Measurements from ENCODE around the gene CYLD.
A peak's percentile ranks its signal among the peaks of the same experiment; 100 is the strongest.

Gene CYLD

GRCh38 chr16:50741781-50742575 lies at the start of gene CYLD:
CYLD (plus strand) TSS chr16:50742086; CDS start chr16:50749699, 7,613 bp downstream.
- DNase-seq: peak; percentile 100

DNA sequence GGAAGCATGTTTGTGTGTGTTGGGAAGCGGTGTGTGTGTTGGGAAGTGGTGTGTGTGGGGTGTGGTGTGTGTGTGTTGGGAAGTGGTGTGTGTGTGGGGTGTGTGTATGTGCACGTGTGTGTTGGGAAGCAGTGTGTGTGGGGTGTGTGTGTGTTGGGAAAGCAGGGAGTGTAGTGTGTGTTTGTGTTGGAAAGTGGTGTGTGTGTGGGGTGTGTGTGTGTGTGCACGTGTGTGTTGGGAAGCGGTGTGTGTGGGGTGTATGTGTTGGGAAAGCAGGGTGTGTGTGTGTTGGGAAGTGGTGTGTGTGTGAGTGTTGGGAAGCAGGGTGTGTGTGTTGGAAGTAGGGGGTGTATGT lies 49.3 kb upstream of the CYLD start:
- DNase-seq: no peak

DNA sequence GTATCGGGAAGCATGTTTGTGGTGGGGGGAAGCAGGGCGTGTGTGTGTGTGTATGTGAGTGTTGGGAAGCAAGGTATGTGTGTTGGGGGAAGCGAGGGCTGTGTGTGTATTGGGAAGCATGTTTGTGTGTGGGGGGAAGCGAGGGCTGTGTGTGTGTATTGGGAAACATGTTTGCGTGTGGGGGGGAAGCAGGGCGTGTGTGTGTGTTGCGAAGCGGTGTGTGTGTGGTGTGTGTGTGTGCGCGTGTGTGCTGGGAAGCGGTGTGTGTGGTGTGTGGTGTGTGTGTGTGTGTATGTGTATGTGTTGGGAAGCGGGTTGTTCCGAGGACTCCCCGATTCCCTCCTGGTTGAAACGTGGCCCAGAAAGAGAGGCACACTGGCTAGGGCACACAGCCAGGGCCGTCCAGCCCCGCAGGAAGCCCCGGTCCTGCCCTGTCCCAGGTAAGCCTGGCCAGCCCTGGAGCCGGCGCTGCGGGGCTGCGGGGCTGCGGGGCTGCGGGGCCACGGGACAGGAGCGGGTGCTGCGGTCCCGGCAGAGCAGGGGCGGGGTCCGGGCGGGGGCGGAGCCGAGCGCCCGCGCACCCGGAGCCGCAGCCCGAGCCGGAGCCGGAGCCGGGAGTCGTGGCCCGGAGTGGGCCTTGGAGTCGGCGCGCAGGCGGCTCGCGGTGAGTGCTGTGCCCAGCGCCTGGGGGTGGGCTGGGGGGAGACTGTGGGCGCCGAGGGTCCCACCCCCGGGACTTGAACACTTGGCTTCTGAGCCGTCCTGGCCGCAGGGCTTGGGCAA lies 48.7 kb upstream of the CYLD start, which contains the start of gene NOD2:
TSS of gene NOD2 (plus strand) at position 608 of the 783 bp plus-strand sequence. CDS start 5,890 bp downstream, outside the sequence.
- peak; percentile 55 for DNase-seq

DNA sequence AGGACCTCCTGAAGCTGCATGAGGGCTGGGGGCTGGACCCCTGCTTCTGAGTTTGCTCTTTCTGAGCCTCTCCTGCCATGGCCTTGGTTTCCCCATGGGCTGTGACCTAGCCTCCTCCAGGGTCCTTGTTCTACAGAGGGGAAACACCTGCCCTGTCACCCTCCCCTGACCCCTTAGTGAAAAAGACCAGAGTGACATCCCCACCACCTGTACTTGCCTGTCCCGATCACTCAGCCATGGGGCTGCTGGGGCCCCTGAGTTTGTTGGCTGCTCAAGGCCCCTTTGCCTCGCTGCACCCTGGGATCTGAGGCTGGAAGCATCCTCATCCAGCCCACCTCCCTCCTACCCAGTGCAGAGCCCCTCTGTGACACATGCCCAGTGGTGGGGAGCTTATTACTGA lies 47.7 kb upstream of the CYLD start:
- no peak for DNase-seq

DNA sequence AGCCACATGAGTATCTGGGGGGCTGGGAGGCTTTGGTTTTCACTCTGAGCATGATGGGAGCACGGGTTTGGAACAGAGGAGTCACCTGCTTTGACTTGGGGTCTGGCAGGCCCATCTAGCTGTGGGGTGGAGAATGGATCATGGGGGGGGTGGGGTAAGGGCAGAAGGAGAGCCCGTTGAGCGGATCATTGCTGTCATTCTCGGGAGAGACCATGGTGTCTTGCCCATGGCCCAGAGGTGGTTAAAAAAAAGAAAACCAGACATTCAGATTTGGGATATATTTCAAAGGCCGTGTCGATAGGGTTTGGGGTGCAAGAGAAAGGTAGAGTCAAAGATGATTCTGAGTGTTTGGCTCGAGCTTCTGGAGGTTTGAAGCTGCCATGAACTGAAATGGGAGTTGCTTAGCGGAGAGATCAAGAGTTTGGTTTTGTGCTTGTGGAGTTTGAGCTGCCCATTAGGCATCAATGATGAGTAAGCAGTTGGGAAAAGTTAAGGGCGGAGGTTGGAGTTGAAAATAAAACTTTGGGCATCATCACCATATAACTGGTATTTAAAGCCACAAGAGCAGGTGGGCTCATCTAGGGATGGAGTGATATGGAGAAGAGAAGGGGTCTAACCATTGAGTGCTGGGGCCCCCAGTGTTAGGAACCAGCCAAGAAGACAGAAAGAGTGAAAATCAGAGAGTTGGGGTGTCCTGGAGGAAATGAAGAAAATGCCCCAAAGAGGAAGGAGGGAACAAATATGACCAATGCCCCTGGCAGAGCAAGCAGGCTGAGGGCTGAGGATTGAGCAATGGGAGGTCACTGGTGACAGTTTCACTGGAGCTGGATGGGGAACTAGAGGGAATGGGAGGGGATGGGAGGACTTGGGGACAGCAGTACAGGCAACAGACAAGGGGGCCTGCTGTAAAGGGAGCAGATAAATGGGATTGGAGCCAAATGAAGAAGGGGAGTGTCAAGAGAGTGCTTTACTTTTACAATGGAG lies 46.6 kb upstream of the CYLD start:
- no peak for DNase-seq

- no peak for DNase-seq
Measured at GRCh38 chr16:50696126-50696525, 45.8 kb upstream of the CYLD start.

- DNase-seq: peak; percentile 99
Measured at GRCh38 chr16:50696575-50697420, 45.1 kb upstream of the CYLD start.

DNA sequence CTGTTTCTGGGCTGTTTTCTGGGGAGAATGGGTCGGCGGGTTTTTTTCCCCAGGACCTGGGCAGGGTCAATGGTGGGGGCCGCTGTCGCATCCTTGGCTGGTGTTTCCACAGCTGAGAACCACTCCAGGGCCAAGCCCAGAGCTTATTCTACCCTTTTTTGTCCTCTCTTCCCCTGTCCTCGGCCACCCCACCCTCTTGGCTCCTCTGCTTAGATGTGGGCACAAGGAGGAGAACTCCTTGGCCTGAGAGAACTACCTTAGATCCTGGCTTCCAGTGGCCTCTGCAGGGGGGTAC lies 44.5 kb upstream of the CYLD start:
- no peak for DNase-seq

- peak; percentile 49 for DNase-seq
Measured at GRCh38 chr16:50697881-50698767, 43.8 kb upstream of the CYLD start.

DNA sequence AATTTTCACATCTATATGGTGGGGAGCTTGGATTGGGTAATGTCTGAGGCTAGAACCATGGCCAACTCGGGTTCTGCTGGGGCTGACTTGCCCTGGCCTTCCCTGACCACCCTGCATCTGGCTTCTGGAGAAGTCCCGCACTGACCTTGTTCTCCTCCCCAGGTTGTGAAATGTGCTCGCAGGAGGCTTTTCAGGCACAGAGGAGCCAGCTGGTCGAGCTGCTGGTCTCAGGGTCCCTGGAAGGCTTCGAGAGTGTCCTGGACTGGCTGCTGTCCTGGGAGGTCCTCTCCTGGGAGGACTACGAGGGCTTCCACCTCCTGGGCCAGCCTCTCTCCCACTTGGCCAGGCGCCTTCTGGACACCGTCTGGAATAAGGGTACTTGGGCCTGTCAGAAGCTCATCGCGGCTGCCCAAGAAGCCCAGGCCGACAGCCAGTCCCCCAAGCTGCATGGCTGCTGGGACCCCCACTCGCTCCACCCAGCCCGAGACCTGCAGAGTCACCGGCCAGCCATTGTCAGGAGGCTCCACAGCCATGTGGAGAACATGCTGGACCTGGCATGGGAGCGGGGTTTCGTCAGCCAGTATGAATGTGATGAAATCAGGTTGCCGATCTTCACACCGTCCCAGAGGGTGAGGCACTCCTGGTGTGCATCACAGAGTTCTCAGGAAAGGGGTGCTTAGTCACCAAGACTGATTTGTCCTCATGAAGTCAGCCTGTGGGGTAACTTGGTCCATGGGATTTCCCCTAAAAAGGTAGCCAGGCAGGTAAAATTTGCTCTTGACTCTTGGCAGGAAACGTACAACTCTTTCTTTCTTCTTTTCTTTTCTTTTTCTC lies 42.3 kb upstream of the CYLD start:
- no peak for DNase-seq

GRCh38 chr16:50702725-50703124 lies 39.2 kb upstream of the CYLD start:
- no peak for DNase-seq

- no peak for DNase-seq
Measured at GRCh38 chr16:50704245-50704644, 37.6 kb upstream of the CYLD start.

DNA sequence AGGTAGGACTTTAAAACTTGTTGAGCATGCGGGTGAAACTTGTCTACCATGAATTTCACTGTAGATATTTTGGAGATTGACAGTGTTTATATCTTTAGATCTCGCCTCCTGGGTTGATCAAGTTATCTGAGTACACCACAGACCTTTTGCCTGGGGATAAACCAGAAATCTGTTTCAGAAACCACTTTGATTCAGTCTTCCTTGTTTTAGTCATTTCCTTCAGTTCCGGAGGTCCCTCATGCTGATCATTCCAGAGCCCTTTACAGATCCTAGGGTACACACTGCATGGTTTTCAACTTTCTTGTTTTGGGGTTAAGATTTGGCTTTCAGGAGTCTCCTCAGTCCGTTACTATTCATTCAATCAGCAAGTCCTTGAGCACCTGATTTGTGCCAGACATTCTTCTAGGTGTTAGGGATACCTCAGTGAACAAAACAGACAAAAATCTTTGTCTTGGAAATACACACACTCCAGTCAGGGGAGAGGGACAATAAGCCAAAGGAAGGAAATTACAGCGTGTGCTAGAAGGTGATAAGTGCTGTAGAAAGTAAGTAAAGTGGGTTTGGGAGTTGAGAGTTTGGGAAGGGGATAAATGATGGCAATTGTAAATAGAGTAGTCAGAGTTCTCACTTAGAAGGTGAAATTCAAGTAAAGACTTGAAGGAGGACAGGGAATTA lies 36.3 kb upstream of the CYLD start:
- no peak for DNase-seq

- no peak for DNase-seq
Measured at GRCh38 chr16:50706250-50706649, 35.6 kb upstream of the CYLD start.

DNA sequence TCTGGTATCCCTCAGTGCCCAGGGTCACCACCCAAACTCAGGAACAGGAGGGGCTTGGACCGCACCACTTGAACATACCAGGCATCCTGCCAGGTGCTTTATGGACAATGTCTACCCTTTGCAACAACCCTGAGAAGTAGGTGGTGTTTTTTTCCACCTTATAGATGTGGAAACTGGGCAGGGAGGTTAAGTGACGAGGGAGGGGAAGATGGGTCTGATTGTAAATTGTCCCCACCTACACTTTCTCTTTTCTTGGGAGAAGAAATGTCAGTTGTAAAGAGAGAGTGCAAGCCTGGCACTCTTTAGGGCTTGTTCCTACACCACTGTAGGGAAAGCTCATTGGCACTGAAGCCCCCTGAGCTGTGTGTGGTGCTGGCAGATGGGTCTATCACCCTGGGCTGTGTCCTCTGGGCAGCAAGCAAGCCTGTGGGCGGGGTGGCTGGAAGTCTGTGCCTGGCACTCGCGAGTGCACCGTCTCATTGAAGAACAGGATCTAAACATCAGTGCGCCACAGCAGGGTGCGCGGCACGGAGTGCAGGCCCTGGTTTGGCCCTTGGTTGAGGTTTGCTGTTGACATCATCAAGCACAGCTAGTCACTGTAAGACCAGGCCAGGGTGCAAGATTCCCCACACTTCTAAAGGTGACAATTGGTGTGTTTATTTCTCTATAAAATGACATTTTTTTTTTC lies 33.4 kb upstream of the CYLD start:
- no peak for DNase-seq

GRCh38 chr16:50709061-50709684 lies 32.7 kb upstream of the CYLD start:
- DNase-seq: peak; percentile 41

- no peak for DNase-seq
Measured at GRCh38 chr16:50709980-50710379, 31.9 kb upstream of the CYLD start.

GRCh38 chr16:50711040-50711439 lies 30.8 kb upstream of the CYLD start:
- DNase-seq: no peak
